C4-2B (cell line): ENCODE results near the gene SYNPO2L.

Experiments used
- H3K27ac ChIP-seq: fragments of 450-650 bp; 2 replicates; pipeline ENCODE4 v1.5.1; 2017
- CTCF ChIP-seq: fragments of 450-650 bp; conservative IDR thresholded peaks from 2 replicates; pipeline ENCODE4 v1.5.1; 2017; ENCODE audit warnings: mild to moderate bottlenecking
- ZFX ChIP-seq: fragments of 450-650 bp; IDR thresholded peaks from 2 replicates; pipeline ENCODE4 v1.6.1; 2017

Gene SYNPO2L

DNA sequence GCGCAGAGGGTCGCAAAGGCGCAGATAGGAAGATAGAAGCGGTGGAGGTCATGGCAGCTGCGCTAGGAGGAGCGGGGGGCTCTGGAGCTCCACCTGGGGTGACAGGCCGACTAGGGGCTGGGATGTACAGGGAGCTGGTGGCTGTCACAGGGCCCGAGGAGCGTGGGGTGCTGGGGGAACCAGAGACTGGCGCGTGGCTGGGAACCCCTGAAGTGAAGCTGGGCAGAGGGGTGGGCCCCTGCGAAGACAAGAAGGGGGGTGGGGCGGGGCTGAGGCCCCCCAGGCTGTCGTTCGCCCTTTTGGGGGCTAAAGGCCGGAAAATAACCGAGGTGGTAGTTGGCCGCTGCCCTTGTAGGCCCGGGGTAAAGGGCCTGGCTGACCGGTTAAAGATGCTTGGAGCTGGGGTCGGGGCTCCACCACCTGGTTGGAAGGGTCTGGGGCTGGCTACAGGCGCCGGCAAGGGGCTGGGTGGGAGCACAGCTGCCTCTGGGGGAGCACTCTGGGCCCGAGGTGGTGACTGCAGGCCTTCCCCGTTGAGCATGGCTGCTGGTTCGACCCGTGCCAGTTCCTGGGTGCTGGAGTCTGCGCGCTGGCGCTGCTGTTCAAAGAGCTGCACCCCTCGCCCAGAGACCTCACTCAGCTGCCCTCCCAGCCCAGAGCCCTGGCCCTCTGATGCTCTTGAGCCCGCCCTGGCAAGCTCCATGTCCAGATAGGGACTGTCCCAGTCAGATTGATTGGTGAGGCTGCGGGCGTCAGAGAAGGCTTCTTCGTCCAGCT is 7.8 kb downstream of the SYNPO2L start:
- no peak overlapping the region for H3K27ac ChIP-seq
- TF ChIP-seq ZFX (no peak), CTCF (no peak)

- TF ChIP-seq ZFX (no peak), CTCF (no peak)
- no peak overlapping the region for H3K27ac ChIP-seq
These were observed 8.5 kb downstream of the SYNPO2L start for GRCh38 chr10:73647211-73647874.

GRCh38 chr10:73646598-73647041 is 9.2 kb downstream of the SYNPO2L start:
- no peak overlapping the region for H3K27ac ChIP-seq
- TF ChIP-seq CTCF = no peak

GRCh38 chr10:73645251-73645650 is 10.6 kb downstream of the SYNPO2L start:
- no peak overlapping the region for H3K27ac ChIP-seq

GRCh38 chr10:73644767-73645166 is 11.1 kb downstream of the SYNPO2L start:
- TF ChIP-seq CTCF = no peak
- no peak for TF ChIP-seq ZFX
- H3K27ac ChIP-seq = no peak overlapping the region

More at GRCh38 chr10:73645251-73645650, 10.6 kb downstream of the SYNPO2L start:
- TF ChIP-seq ZFX (no peak), CTCF (no peak)

DNA sequence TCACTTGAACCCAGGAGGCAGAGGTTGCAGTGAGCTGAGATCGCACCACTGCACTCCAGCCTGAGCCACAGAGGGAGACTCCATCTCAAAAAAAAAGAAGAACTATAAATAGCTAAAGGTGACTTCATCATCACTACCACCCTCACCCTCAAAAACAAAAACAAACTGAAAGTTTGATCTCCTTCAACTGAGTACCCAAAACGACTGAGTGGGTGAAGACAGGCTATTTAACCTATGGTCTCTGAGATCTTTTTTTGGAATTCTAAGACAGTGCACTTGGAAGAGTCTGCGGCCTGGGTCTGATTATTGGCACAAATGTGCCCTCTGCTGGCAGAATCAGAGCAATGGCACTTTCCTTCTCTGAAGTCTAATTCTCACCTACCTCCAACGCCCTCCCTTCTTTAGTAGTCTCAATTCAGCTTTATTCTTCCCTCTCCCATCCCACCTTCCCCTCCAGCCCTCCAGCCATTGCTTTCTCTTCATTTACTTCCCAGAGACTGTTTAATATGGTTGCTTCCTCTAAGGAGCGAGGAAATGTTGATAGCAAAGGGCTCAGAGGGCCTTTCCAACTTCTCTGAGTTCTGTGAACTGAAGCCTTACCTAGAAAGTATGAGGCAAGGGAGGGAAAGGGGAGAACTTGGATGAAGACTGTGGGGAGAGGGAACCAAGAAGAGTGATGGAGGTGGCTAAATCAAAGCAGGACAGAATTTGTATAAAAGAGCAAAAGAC is 11.7 kb downstream of the SYNPO2L start:
- TF ChIP-seq ZFX = no peak
- peak; percentile 90 for TF ChIP-seq CTCF
- 0 out of 2 replicates have a peak overlapping the region, but pooled peaks have one; percentile 1 for H3K27ac ChIP-seq
